ENCODE data around the gene MICOS13. TPM values are rescaled to one million over a fixed set of nuclear protein-coding genes. Genes with fewer than 3 reads are reported as not detected.

The MICOS13 gene
- total and polyA plus RNA-seq, 2 donors (not counting 3 experiments of a cell fraction or from before 2014, with no cell fraction given): 55.3 to 86.1 TPM

DNA sequence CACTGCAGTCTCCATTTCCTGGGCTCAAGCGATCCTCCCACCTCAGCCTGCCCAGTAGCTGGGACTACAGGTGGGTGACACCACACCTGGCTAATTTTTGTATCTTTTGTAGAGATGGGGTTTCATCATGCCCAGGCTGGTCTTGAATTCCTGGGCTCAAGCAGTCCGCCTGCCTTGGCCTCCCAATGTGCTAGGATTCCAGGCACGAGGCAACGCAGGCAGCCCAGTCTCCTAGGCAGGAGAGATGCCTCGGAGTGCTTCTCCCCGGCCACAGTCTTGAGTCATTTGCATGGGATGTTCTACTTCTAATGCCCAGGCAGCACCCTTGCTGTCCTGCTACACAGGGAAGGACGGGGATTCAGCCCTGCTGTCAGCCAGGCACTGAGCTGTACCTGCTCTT is 8.7 kb downstream of the MICOS13 start:
- no TSS peak for BruUV-seq (replicated peaks)

More for the DNA sequence above, 8.7 kb downstream of the MICOS13 start:
- no peak overlapping the region for H3K4me3 ChIP-seq (replicated peaks in 1 of 3; ENCODE audit: insufficient read depth in 1 of 3, low read depth in 1 of 3, low read length in 3 of 3)
- no peak overlapping the region for H3K4me2 ChIP-seq (ENCODE audit: insufficient read depth, low read length)
- ChIA-PET POLR2A (no interaction called here), CTCF (interaction anchor here (1.1 kb wide), 1 partner anchor 19 kb away, joined by 3 read pairs; the partner anchor contains the start of gene RPL36)
- no peaks in the 10 kb centered on the region for H3K27me3 ChIP-seq (ENCODE audit: control insufficient read depth in 2 of 2, insufficient read depth in 2 of 2, low read length in 2 of 2)
- H3K4me1 ChIP-seq (ENCODE audit: control insufficient read depth, extremely low read depth, insufficient read depth, low read length): no peaks in the 10 kb centered on the region
- no peaks in the 10 kb centered on the region for H3K79me2 ChIP-seq (ENCODE audit: control insufficient read depth, insufficient read depth, low read length)
- H3K9me1 ChIP-seq (replicated peaks; ENCODE audit: control insufficient read depth, extremely low read depth, insufficient read depth, low read length): no peaks in the 10 kb centered on the region
- TF ChIP-seq GATA2 (IDR thresholded peaks at IDR 0.05; ENCODE audit: insufficient read depth, insufficient read length, low read depth, low read length) (no peak), EZH2 (IDR thresholded peaks at IDR 0.05; ENCODE audit: borderline replicate concordance, low read depth, low read length, severe bottlenecking) (no peak), MYC (IDR thresholded peaks at IDR 0.05; ENCODE audit: low read depth, low read length) (no peak), JUN (IDR thresholded peaks at IDR 0.05; ENCODE audit: borderline replicate concordance, insufficient read depth, insufficient read length, low read depth) (no peak), FOS (IDR thresholded peaks at IDR 0.05; ENCODE audit: borderline replicate concordance, insufficient read depth, low read length) (no peak), POLR2AphosphoS5 (IDR thresholded peaks at IDR 0.05; ENCODE audit: insufficient read depth, low read depth, low read length) (no peak), POLR2A (IDR thresholded peaks at IDR 0.05; ENCODE audit: low read depth, low read length) (no peak)
- TF ChIP-seq, protein P1, sequence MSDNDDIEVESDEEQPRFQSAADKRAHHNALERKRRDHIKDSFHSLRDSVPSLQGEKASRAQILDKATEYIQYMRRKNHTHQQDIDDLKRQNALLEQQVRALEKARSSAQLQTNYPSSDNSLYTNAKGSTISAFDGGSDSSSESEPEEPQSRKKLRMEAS (IDR thresholded peaks at IDR 0.05; ENCODE audit: insufficient read depth, insufficient read length): no peak
- TF ChIP-seq, protein P2, sequence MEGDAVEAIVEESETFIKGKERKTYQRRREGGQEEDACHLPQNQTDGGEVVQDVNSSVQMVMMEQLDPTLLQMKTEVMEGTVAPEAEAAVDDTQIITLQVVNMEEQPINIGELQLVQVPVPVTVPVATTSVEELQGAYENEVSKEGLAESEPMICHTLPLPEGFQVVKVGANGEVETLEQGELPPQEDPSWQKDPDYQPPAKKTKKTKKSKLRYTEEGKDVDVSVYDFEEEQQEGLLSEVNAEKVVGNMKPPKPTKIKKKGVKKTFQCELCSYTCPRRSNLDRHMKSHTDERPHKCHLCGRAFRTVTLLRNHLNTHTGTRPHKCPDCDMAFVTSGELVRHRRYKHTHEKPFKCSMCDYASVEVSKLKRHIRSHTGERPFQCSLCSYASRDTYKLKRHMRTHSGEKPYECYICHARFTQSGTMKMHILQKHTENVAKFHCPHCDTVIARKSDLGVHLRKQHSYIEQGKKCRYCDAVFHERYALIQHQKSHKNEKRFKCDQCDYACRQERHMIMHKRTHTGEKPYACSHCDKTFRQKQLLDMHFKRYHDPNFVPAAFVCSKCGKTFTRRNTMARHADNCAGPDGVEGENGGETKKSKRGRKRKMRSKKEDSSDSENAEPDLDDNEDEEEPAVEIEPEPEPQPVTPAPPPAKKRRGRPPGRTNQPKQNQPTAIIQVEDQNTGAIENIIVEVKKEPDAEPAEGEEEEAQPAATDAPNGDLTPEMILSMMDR (IDR thresholded peaks at IDR 0.05; ENCODE audit: extremely low read depth in 1 of 2, insufficient read depth in 1 of 2, low read depth in 1 of 2, low read length in 2 of 2): no peak
- H3K36me3 ChIP-seq (ENCODE audit: control insufficient read depth in 2 of 2, extremely low read depth in 1 of 2, insufficient read depth in 2 of 2, low read length in 2 of 2): peaks cover 2 to 28% of the 10 kb centered on the region in 2 experiments
- no peak for DNase-seq (ENCODE audit: low read depth, low spot score)
- dilution Hi-C loops (cut with MboI; ENCODE audit: extremely low pct_ligation_motif_present, low sequenced_read_pairs) (no loop called here), intact Hi-C loops (cut with micrococcal nuclease) (no loop called here)
- no peak for FAIRE-seq
- H3K27ac ChIP-seq (ENCODE audit: insufficient read depth, low read depth, low read length): no peak overlapping the region
- no peak overlapping the region for H3K9ac ChIP-seq (replicated peaks; ENCODE audit: extremely low read depth, insufficient read depth, low read length)
- no peaks in the 10 kb centered on the region for H3K9me3 ChIP-seq (replicated peaks; ENCODE audit: control insufficient read depth, insufficient read depth, low read length)
- H4K20me1 ChIP-seq (replicated peaks; ENCODE audit: control insufficient read depth, extremely low read depth, insufficient read depth, low read length): no peaks in the 10 kb centered on the region
- no peak overlapping the region for H2AFZ ChIP-seq (ENCODE audit: low read depth, low read length)
